GM23338 (cell line): Measurements from ENCODE around the gene SOST. TPM values are rescaled to one million over a fixed set of nuclear protein-coding genes. Genes with fewer than 3 reads are reported as not detected.

Experiments
- ATAC-seq: fragments of 200-7000 bp; cut with Tn5 transposase; 3 replicates; pipeline ENCODE4 v1.9.1; 2020
- DNase-seq: peaks from one replicate; pipeline ENCODE4 v3.0.0-alpha.2; 2015; ENCODE audit warnings: low spot score
- H2AFZ ChIP-seq: fragments of 200-600 bp; sonication (generic); 2 replicates; pipeline ENCODE4 v1.8.0; 2016; ENCODE audit warnings: antibody characterized with exemption, mild to moderate bottlenecking, moderate library complexity
- H3F3A ChIP-seq: fragments of 200-600 bp; sonication (generic); replicated peaks from 2 replicates; pipeline ENCODE4 v1.8.0; 2017; ENCODE audit warnings: antibody characterized with exemption, mixed run types, low read depth
- H3K27ac ChIP-seq: fragments of 200-600 bp; sonication (generic); 2 replicates; pipeline ENCODE4 v1.6.1; 2016; ENCODE audit warnings: low read depth
- H3K27me3 ChIP-seq: fragments of 200-600 bp; sonication (generic); 2 replicates; pipeline ENCODE4 v1.8.0; 2016; ENCODE audit warnings: mild to moderate bottlenecking, mixed run types, moderate library complexity; ENCODE audit not compliant: insufficient read depth
- H3K36me3 ChIP-seq: fragments of 200-600 bp; sonication (generic); 2 replicates; pipeline ENCODE4 v1.8.0; 2016; ENCODE audit warnings: mild to moderate bottlenecking; ENCODE audit not compliant: insufficient read depth
- H3K4me1 ChIP-seq: fragments of 200-600 bp; sonication (generic); 2 replicates; pipeline ENCODE4 v1.8.0; 2016; ENCODE audit warnings: mild to moderate bottlenecking, moderate library complexity; ENCODE audit not compliant: insufficient read depth
- H3K4me2 ChIP-seq: fragments of 200-600 bp; sonication (generic); 2 replicates; pipeline ENCODE4 v1.7.1; 2017; ENCODE audit warnings: mixed run types
- H3K4me3 ChIP-seq: fragments of 200-600 bp; sonication (generic); 2 replicates; pipeline ENCODE4 v1.6.1; 2016; ENCODE audit warnings: mixed run types
- H3K79me2 ChIP-seq: fragments of 200-600 bp; sonication (generic); replicated peaks from 2 replicates; pipeline ENCODE4 v1.8.0; 2017; ENCODE audit warnings: mild to moderate bottlenecking; ENCODE audit not compliant: insufficient read depth
- H3K9me2 ChIP-seq: fragments of 200-600 bp; sonication (generic); 2 replicates; pipeline ENCODE4 v1.8.0; 2017; ENCODE audit not compliant: insufficient read depth
- H4K20me1 ChIP-seq: fragments of 200-600 bp; sonication (generic); replicated peaks from 2 replicates; pipeline ENCODE4 v1.8.0; 2017; ENCODE audit warnings: mild to moderate bottlenecking; ENCODE audit not compliant: insufficient read depth
- H3K27ac Mint-ChIP-seq: 2 replicates; pipeline ENCODE4 v1.8.0; 2020; ENCODE audit warnings: inconsistent platforms, mild to moderate bottlenecking, moderate library complexity, mixed read lengths
- H3K27me3 Mint-ChIP-seq: 3 replicates; pipeline ENCODE4 v1.8.0; 2022; ENCODE audit warnings: low read depth, mild to moderate bottlenecking, moderate library complexity, mixed read lengths, inconsistent platforms; ENCODE audit not compliant: insufficient read depth, poor library complexity
- H3K36me3 Mint-ChIP-seq: 3 replicates; pipeline ENCODE4 v1.8.0; 2021; ENCODE audit warnings: low read depth, mild to moderate bottlenecking, inconsistent platforms, moderate library complexity, mixed read lengths
- H3K4me1 Mint-ChIP-seq: 3 replicates; pipeline ENCODE4 v1.8.0; 2020; ENCODE audit warnings: mild to moderate bottlenecking, inconsistent platforms, mixed read lengths
- H3K4me3 Mint-ChIP-seq: 3 replicates; pipeline ENCODE4 v1.8.0; 2021; ENCODE audit warnings: moderate library complexity, mild to moderate bottlenecking, inconsistent platforms, mixed read lengths
- H3K9me3 Mint-ChIP-seq: 3 replicates; pipeline ENCODE4 v1.8.0; 2020; ENCODE audit warnings: moderate library complexity, mild to moderate bottlenecking, inconsistent platforms, mixed read lengths
- CREB1 ChIP-seq: fragments of 250-450 bp; sonication (Bioruptor Pico); IDR thresholded peaks from 2 replicates; pipeline ENCODE4 v1.5.0; 2020; ENCODE audit warnings: low read depth, mild to moderate bottlenecking, moderate library complexity
- ETS1 ChIP-seq: IDR thresholded peaks from 2 replicates; pipeline ENCODE4 v1.6.1; 2016; ENCODE audit warnings: antibody characterized with exemption
- REST ChIP-seq: IDR thresholded peaks from one replicate; pipeline ENCODE4 v1.6.1; 2018; ENCODE audit warnings: antibody characterized with exemption; ENCODE audit not compliant: unreplicated experiment
- STAT1 ChIP-seq: IDR thresholded peaks from one replicate; pipeline ENCODE4 v1.6.1; 2016; ENCODE audit warnings: antibody characterized with exemption; ENCODE audit not compliant: unreplicated experiment
- ZNF114 ChIP-seq: fragments of 250-450 bp; sonication (Bioruptor Pico); IDR thresholded peaks from 2 replicates; pipeline ENCODE4 v1.5.0; 2020; ENCODE audit warnings: mild to moderate bottlenecking, moderate library complexity
- ZNF331 ChIP-seq: fragments of 250-450 bp; sonication (Bioruptor Pico); IDR thresholded peaks from 2 replicates; pipeline ENCODE4 v1.5.0; 2020; ENCODE audit warnings: low read depth, mild to moderate bottlenecking, moderate library complexity
- ZNF462 ChIP-seq: fragments of 250-450 bp; sonication (Bioruptor Pico); IDR thresholded peaks from 2 replicates; pipeline ENCODE4 v1.5.0; 2020; ENCODE audit warnings: mild to moderate bottlenecking, moderate library complexity
- polyA plus RNA-seq: library from polyadenylated mRNA; unstranded; fragments of >200 nt; fragmentation: Nextera tagmentation; extraction: Ambion mirVana; gene quantifications from 2 replicates; pipeline ENCODE4 v1.2.1, GENCODE V29; 2016
- total RNA-seq: library from RNA; depleted of rRNA; stranded (reverse); fragments of >200 nt; shearing (Covaris generic); gene quantifications from 2 replicates; pipeline ENCODE4 v1.2.3, GENCODE V29; 2014
- TF ChIP-seq, protein P1 (sequence below), 2 experiments: fragments of 200-600 bp in 1 of 2; sonication (generic) in 1 of 2; conservative IDR thresholded peaks; 2 replicates each; pipeline versions ENCODE4 v1.5.1 to v1.6.1; 2016 to 2017; ENCODE audit warnings: antibody characterized with exemption in 2 of 2, low read depth in 2 of 2, mild to moderate bottlenecking in 2 of 2, moderate library complexity in 1 of 2

The SOST gene
- total and polyA plus RNA-seq, 2 experiments from 2014 or later: not detected

DNA sequence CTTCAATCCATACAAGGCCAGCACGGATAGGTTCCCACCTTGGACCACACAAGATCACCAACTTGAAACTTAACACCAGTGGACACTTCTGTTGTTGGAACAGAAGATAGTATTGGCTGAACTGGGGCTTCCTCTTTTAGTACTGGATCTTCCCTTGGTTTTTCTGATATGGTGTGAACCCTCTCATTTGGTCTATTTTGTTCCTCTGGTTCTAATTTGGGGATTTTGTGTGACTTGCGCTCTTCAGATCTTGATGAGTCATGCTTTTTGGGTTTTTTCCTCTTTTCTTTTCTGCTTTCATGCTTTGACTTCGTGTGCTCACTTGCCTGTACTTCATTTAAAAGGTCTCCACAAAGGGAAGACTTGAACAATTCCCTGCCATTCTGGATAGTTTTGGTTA, 39.0 kb downstream of the SOST start:
- H2AFZ ChIP-seq: no peak overlapping the region
- Mint-ChIP-seq H3K27me3 (peaks cover 18% of the 10 kb centered on the region), H3K36me3 (no peaks in the 10 kb centered on the region), H3K4me3 (peak overlapping the region; percentile 74; the same call in 2 of the 3 replicates), H3K27ac (no peak overlapping the region), H3K9me3 (no peaks in the 10 kb centered on the region), H3K4me1 (peaks cover 28% of the 10 kb centered on the region)
- H3K4me3 ChIP-seq: no peak overlapping the region
- H3K9me2 ChIP-seq: no peaks in the 10 kb centered on the region
- H3F3A ChIP-seq: peaks cover 12% of the 10 kb centered on the region
- H3K27me3 ChIP-seq: peaks cover 28% of the 10 kb centered on the region
- H4K20me1 ChIP-seq: no peaks in the 10 kb centered on the region
- H3K27ac ChIP-seq: no peak overlapping the region
- H3K36me3 ChIP-seq: no peaks in the 10 kb centered on the region
- no peak for DNase-seq
- TF ChIP-seq STAT1 (no peak), CREB1 (CRISPR knock-in tag) (no peak), ETS1 (no peak), REST (no peak), ZNF331 (no peak)
- no peaks in the 10 kb centered on the region for H3K79me2 ChIP-seq
- peaks cover 27% of the 10 kb centered on the region for H3K4me1 ChIP-seq
- ATAC-seq: no peak
- H3K4me2 ChIP-seq: peak overlapping the region; percentile 90; the same call in 1 of the 2 replicates

GRCh38 chr17:43718544-43718943, 40.0 kb downstream of the SOST start:
- Histone ChIP-seq H3K36me3 (no peaks in the 10 kb centered on the region), H3K9me2 (no peaks in the 10 kb centered on the region), H3K4me2 (no peak overlapping the region), H3K4me1 (peaks cover 33% of the 10 kb centered on the region), H3K79me2 (no peaks in the 10 kb centered on the region), H4K20me1 (no peaks in the 10 kb centered on the region), H3K27me3 (peaks cover 38% of the 10 kb centered on the region), H2AFZ (0 out of 2 replicates have a peak overlapping the region, but pooled peaks have one; percentile 16), H3F3A (peaks cover 12% of the 10 kb centered on the region), H3K27ac (peak overlapping the region; percentile 55; the same call in 1 of the 2 replicates), H3K4me3 (no peak overlapping the region)
- H3K27ac Mint-ChIP-seq: no peak overlapping the region
- no peaks in the 10 kb centered on the region for H3K36me3 Mint-ChIP-seq
- no peak for DNase-seq
- no peaks in the 10 kb centered on the region for H3K9me3 Mint-ChIP-seq
- peaks cover 35% of the 10 kb centered on the region for H3K4me1 Mint-ChIP-seq
- peaks cover 26% of the 10 kb centered on the region for H3K27me3 Mint-ChIP-seq
- ATAC-seq: no peak
- H3K4me3 Mint-ChIP-seq: no peak overlapping the region
- TF ChIP-seq, protein P1, sequence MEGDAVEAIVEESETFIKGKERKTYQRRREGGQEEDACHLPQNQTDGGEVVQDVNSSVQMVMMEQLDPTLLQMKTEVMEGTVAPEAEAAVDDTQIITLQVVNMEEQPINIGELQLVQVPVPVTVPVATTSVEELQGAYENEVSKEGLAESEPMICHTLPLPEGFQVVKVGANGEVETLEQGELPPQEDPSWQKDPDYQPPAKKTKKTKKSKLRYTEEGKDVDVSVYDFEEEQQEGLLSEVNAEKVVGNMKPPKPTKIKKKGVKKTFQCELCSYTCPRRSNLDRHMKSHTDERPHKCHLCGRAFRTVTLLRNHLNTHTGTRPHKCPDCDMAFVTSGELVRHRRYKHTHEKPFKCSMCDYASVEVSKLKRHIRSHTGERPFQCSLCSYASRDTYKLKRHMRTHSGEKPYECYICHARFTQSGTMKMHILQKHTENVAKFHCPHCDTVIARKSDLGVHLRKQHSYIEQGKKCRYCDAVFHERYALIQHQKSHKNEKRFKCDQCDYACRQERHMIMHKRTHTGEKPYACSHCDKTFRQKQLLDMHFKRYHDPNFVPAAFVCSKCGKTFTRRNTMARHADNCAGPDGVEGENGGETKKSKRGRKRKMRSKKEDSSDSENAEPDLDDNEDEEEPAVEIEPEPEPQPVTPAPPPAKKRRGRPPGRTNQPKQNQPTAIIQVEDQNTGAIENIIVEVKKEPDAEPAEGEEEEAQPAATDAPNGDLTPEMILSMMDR (conservative IDR thresholded peaks at IDR 0.05; ENCODE audit: low read depth in 2 of 2): no peak
- no peak for TF ChIP-seq ZNF114 (CRISPR knock-in tag)
- TF ChIP-seq ZNF462 (CRISPR knock-in tag): no peak
- TF ChIP-seq ETS1: no peak
